ENCODE measurements around the gene MS4A13.
"Not testable (repeated sequence)": the region's sequence is repeated elsewhere in the genome, so short reads cannot be mapped to it uniquely, and the experiment has no call there.

Gene MS4A13

DNA sequence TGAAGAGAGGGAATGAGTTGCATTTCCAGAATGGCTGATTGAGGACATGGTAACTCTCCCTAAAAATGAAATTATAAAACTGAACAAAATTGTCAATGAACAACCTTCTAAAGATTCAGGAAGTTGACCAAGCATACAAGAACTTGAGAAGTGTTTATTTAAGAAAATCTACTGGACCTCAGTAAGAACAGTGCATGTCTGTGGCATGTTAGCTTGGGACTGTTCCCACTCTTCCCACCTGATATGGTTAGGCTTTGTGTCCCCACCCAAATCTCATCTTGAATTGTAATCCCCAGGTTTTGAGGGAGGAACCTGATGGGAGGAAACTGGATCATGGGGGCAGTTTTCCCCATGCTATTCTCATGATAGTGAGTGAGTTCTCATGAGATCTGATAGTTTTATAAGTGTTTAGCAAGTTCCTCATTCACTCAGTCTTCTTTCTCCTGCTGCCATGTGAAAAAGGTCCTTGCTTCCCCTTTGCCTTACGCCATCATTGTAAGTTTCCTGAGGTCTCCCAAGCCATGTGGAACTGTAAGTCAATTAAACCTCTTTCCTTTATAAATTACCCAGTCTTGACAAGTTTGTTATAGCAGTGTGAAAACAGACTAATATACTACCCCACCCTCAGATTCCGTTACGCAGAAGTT, 15.4 kb downstream of the MS4A13 start:
- no peak for DNase-seq (ENCODE audit: low read depth)

DNA sequence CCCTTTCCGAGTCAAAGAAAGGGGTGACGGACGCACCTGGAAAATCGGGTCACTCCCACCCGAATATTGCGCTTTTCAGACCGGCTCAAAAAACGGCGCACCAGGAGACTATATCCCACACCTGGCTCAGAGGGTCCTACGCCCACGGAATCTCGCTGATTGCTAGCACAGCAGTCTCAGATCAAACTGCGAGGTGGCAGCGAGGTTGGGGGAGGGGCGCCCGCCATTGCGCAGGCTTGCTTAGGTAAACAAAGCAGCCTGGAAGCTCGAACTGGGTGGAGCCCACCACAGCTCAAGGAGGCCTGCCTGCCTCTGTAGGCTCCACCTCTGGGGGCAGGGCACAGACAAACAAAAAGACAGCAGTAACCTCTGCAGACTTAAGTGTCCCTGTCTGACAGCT, 17.2 kb downstream of the MS4A13 start:
- not testable (repeated sequence) for DNase-seq (ENCODE audit: low read depth)

DNA sequence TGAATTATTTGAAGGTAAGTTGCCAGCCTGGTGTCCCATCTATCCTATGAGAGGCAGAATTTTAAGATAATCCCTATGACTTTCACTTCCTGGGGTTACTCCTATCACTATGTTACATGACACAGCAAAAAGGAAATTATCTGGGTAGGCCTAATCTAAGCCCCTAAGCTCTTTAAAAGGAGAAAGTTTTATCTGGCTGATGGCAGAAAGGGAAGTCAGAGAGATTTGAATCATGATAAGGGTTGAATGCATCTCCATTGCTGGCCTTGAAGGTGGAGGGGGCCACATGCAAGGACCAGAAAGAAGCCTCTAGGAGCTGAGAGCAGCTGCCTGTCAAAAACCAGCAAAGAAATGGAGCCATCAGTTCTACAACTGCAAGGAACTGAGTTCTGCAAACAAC, 23.4 kb downstream of the MS4A13 start:
- not testable (repeated sequence) for DNase-seq (ENCODE audit: low read depth)

DNA sequence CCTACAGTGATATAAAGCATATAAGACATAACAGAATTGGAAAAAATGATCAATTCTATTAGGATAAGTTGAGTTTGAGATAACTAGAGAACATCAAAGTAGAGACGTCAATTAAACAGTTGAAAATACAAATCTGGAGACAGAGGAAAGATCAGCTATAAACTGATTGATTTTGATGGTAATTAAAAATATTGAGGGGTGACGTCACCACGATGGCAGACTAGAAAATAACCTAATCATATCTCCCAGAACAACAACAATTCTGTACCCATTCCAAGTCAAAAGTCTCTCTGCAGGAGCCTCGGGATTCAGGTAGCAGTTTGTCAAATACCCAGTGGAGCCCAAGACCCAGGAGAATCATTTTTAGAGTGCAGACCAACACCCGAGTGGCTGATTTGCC, 28.9 kb downstream of the MS4A13 start:
- DNase-seq (ENCODE audit: low read depth): no peak

DNA sequence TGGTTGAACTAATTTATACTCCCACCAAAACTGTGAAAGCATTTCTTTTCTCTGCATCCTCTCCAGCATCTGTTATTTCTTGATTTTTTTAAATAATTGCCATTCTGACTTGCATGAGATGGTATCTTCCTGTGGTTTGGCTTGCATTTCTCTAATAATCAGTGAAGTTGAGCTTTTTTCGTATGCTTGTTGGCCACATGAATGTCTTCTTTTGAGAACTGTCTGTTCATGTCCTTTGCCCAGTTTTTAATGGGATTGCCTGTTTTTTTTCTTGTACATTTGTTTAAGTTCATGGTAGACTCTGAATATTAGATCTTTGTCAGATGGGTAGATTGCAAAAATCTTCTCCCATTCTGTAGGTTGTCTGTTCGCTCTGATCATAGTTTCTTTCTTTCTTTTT, 46.1 kb downstream of the MS4A13 start:
- DNase-seq (ENCODE audit: low read depth): no peak

DNA sequence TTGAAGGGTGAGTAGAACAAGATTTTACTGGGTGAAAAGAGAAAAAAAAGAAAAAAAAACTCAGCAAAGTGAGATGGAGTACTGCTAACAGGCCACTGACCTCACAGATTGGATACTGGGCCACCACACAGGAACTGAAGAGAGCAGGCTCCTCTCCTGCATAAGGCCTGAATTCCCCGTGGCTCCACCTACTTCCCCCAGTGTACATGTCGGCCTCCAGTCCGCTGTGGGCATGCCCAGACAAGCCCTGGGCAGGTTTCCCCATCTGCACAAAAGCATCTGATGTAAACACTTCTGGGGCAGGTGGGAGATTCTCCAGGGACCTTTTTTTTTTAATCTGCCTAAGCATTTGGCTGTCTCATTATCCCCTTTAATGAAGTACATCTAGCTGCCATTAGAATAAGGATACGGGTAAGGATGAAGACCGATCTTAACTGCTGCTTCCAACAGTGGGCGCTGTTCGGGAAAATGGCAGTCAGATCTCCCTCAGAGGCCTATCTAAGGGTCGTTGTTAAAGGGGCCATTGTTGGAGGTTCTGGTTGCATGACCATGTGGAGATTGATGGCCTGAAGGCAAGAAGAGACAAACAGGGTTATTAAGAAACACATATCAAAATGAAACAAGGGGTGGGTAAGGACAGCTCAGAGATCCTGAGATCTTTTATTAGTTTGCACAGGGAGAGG, 48.5 kb downstream of the MS4A13 start:
- DNase-seq (ENCODE audit: low read depth): no peak

DNA sequence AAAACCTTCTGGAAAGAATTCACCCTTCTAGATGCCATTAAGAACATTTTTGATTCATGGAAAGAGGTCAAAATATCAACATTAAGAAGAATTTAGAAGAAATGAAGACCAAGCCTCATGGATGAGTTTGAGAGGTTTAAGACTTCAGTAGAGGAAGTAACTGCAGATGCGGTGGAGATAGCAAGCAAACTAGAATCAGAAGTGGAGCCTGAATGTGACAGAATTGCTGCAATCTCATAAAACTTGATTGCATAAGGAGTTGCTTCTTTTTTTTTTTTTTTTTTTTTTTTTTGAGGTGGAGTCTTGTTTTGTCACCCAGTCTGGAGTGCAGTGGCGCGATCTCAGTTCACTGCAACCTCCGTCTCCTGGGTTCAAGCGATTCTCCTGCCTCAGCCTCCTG, 51.6 kb downstream of the MS4A13 start:
- no peak for DNase-seq (ENCODE audit: low read depth)

DNA sequence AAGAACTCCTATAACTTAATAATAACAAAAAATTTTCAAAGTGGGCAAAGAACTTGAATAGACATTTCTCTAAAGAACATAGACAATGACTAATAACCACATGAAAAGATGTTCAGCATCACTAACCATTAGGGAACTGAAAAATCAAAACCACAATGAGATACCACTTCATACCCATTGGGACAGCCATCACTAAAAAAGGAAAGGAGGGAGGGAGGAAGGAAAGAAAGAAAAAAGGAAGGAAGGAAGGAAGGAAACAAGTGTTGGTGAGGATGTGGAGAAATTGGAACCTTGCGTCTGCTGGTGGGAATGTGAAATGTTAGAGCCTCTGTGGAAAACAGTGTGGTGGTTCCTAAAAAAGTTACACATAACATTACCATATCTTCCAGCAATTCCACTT, 55.8 kb downstream of the MS4A13 start:
- DNase-seq (ENCODE audit: low read depth): no peak

DNA sequence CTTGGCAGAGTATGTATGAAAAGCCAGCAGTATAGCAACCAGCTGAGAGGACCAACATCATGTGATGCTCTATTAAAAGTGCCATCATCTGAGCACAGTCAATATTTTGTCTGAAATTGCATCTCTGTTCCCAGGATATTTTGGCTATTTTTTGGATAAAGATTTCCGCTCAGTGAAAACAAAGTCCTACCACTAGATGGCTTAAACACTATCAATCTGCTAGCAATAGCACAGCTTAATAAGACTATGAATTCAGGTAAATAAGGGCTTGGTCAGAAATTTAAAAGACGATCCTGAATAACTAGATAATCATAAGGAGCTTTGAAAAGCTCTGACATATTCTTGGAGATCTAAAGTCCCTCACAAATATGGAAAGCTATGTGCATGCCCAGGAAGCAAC, 74.4 kb downstream of the MS4A13 start:
- no peak for DNase-seq (ENCODE audit: low read depth)
